ENCODE data around the gene CCDC112.
A peak's percentile ranks its signal among the peaks of the same experiment; 100 is the strongest.
"Not testable (repeated sequence)": the region's sequence is repeated elsewhere in the genome, so short reads cannot be mapped to it uniquely, and the experiment has no call there.

CCDC112 gene

DNA sequence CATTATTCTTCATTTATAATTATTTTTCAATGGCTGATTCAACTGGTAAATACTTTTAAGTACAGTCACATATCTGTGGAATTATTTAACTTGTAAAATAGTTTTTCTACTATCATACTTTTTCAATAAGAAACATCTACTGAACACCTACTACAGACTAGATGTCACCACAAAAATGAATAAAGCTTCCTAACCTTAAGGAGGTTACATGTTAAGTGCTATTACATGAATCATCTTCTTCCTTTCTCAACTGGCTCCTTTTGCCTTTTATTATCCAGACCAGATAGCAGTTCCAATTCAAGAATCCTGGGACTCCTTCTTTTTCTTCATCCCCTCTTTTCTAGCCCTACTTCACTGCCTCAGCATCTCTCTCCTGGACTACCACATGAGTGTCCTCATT, 38.5 kb downstream of the CCDC112 start:
- DNase-seq, result no peak

DNA sequence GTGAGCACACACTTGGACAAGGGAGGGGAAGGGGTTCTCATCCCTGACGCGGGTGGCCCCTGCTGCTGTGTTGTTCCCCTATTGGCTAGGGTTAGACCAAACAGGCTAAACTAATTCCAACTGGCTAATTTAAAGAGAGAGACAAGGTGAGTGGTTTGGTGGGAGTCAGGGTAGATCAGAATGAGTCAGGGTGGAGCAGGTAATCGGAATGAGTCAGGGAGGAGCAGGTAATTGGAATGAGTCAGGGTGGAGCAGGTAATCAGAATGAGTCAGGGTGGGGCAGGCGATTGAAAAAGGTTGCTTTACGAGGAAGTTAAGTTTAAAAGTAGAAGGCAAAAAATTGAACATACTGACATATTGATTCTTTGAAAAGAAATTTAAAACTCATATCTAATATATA, 47.1 kb downstream of the CCDC112 start:
- not testable (repeated sequence) for DNase-seq

- DNase-seq, result peak; percentile 45
Observed at GRCh38 chr5:115246361-115246991, 50.0 kb downstream of the CCDC112 start.

DNA sequence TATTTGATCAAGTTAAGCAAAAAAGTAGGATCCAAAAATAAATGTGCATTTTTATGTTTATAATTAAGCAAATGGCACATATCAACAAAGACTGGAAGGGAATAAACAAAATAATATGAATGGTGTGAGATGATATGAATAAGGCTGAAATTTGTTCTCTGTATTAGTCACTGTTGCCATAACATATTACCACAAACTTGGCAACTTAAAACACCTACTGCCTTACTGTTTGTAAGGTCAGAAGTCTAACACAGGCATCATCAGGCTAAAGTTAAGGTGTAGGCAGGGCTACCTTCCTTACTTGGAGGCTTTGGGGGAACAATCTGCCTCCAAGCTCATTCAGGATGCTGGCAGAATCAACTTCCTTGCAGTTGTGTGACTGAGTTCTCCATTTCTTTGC, 53.0 kb downstream of the CCDC112 start:
- DNase-seq, result no peak

- DNase-seq, result no peak
Observed at GRCh38 chr5:115241881-115242642, 54.4 kb downstream of the CCDC112 start.

GRCh38 chr5:115237066-115237465, 59.4 kb downstream of the CCDC112 start:
- DNase-seq, result no peak

- DNase-seq, result no peak
Observed at GRCh38 chr5:115236599-115236998, 59.9 kb downstream of the CCDC112 start.

DNA sequence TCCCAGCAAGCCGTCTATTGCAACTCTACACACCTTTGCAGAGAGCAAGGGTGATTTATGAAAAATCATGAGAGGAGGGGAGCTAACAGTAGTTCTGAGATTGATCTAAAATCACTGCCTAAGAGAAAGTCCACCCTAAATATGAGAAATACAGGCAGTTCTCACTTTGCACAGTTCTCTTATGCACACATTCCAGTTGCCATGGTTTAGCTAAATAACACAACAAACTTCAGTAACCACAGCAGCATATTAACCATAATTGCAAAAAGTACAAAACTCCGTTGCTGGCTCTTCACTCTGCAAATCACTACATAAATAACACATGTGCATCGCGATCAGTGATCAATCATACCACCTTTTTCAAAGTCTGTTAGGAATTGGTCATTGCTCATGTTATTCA, 64.9 kb downstream of the CCDC112 start:
- DNase-seq, result no peak

GRCh38 chr5:115229606-115230005, 66.8 kb downstream of the CCDC112 start:
- DNase-seq, result no peak

DNA sequence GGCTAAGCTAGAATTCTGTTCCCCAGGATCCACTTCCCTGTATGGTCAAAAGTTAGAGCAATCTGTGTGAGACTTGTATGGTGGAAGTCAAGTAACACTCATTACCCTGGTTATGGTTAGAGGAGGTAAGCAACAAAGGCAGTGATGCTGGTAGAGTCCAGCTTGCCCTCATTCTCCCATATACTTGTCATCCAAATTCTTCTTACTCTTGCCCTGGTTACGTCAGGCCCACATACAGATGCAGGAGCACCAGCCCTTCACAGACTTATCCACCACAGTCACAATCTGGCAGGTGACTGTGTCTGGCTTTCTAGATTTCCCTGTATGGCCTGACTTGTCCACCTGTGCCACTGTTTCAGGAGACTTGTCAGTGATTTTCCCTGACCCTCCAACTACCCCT, 69.2 kb downstream of the CCDC112 start:
- DNase-seq, result no peak

All from NCI-H1092 treated with DMSO at 0.1 percent for 48 hours (cell line).